Lower lobe of right lung (tissue), 2 donors: ENCODE data around the gene CPO. TPM values are rescaled to one million over a fixed set of nuclear protein-coding genes. Genes with fewer than 3 reads are reported as not detected.

Source experiments
- ATAC-seq, 2 donors: fragments of 200-7000 bp; cut with Tn5 transposase; one replicate each; pipeline ENCODE4 v1.9.1; 2020 to 2022; ENCODE audit warnings: mild to moderate bottlenecking in 2 of 2, moderate library complexity in 2 of 2
- DNase-seq: peaks from one replicate; pipeline ENCODE4 v3.0.0-alpha.2; 2020
- H3K27ac ChIP-seq: fragments of 200-600 bp; one replicate; pipeline ENCODE4 v1.8.0; 2022
- H3K27me3 ChIP-seq: fragments of 200-600 bp; one replicate; pipeline ENCODE4 v1.8.0; 2022; ENCODE audit warnings: low read depth
- H3K36me3 ChIP-seq: fragments of 200-600 bp; one replicate; pipeline ENCODE4 v1.8.0; 2022; ENCODE audit warnings: mild to moderate bottlenecking
- H3K4me1 ChIP-seq: fragments of 200-600 bp; one replicate; pipeline ENCODE4 v1.8.0; 2022
- H3K4me3 ChIP-seq: fragments of 200-600 bp; one replicate; pipeline ENCODE4 v1.8.0; 2022; ENCODE audit warnings: mild to moderate bottlenecking
- H3K9me3 ChIP-seq: fragments of 200-600 bp; one replicate; pipeline ENCODE4 v1.8.0; 2022
- CTCF ChIP-seq: fragments of 200-600 bp; IDR thresholded peaks from one replicate; pipeline ENCODE4 v1.8.0; 2022; ENCODE audit warnings: antibody characterized with exemption, mild to moderate bottlenecking
- intact Hi-C: fragments of 100-400 bp; cut with DNase I; formaldehyde crosslinking; loops from one replicate; pipeline ENCODE4 v1.11.0; 2022
- total RNA-seq: library from RNA; stranded (reverse); fragmentation: NEBNext Ultra II Directional; extraction: Animal tissue kit (Norgen Biotek cat#: 25700); gene quantifications from one replicate; pipeline ENCODE4 v1.2.1, GENCODE V29; 2021
- donor health status: DM: no; HTN: yes; CAD: no; lungs with severe emphysema.

CPO gene
- total RNA-seq, 1 donor from 2014 or later, result not detected

- Histone ChIP-seq H3K36me3 (no peaks in the 10 kb centered on the region), H3K27me3 (no peaks in the 10 kb centered on the region), H3K27ac (no peak overlapping the region), H3K4me1 (peaks cover 22% of the 10 kb centered on the region), H3K9me3 (no peaks in the 10 kb centered on the region), H3K4me3 (no peak overlapping the region)
- DNase-seq, result no peak
- TF ChIP-seq CTCF, result no peak
- intact Hi-C loops, result loop anchor here (5.0 kb wide), 1 partner anchor 491 kb away; no protein-coding TSS in a partner anchor
- ATAC-seq, result no peak
Observed at GRCh38 chr2:206981086-206981674, 41.9 kb downstream of the CPO start.

- Histone ChIP-seq H3K27ac (no peak overlapping the region), H3K36me3 (no peaks in the 10 kb centered on the region), H3K9me3 (no peaks in the 10 kb centered on the region), H3K4me3 (no peak overlapping the region), H3K27me3 (no peaks in the 10 kb centered on the region), H3K4me1 (peaks cover 22% of the 10 kb centered on the region)
- peak; percentile 72 for DNase-seq
- peak; percentile 85 to 94 for ATAC-seq
- peak; percentile 77 for TF ChIP-seq CTCF
- intact Hi-C loops, result loop anchor here (5.0 kb wide), 1 partner anchor 490 kb away; no protein-coding TSS in a partner anchor
Observed at GRCh38 chr2:206981739-206982340, 42.5 kb downstream of the CPO start.

GRCh38 chr2:206982360-206982955 is 43.1 kb downstream of the CPO start:
- Histone ChIP-seq H3K36me3 (no peaks in the 10 kb centered on the region), H3K27ac (peak overlapping the region; percentile 21), H3K9me3 (no peaks in the 10 kb centered on the region), H3K4me3 (no peak overlapping the region), H3K27me3 (no peaks in the 10 kb centered on the region), H3K4me1 (peaks cover 22% of the 10 kb centered on the region)
- DNase-seq, result no peak
- TF ChIP-seq CTCF, result no peak
- peak in 1 of 2 donors; percentile 35 for ATAC-seq
- intact Hi-C loops, result loop anchor here (5.0 kb wide), 1 partner anchor 490 kb away; no protein-coding TSS in a partner anchor

GRCh38 chr2:206983161-206983859 is 44.0 kb downstream of the CPO start:
- no peaks in the 10 kb centered on the region for H3K27me3 ChIP-seq
- intact Hi-C loops, result loop anchor here (5.0 kb wide), 1 partner anchor 489 kb away; no protein-coding TSS in a partner anchor

More at GRCh38 chr2:206983161-206983859, 44.0 kb downstream of the CPO start:
- TF ChIP-seq CTCF, result no peak
- ATAC-seq, result no peak
- Histone ChIP-seq H3K36me3 (no peaks in the 10 kb centered on the region), H3K4me1 (peaks cover 22% of the 10 kb centered on the region), H3K4me3 (no peak overlapping the region), H3K9me3 (no peaks in the 10 kb centered on the region), H3K27ac (no peak overlapping the region)
- DNase-seq, result no peak
